Measurements from ENCODE around the gene IKZF1.

DNA sequence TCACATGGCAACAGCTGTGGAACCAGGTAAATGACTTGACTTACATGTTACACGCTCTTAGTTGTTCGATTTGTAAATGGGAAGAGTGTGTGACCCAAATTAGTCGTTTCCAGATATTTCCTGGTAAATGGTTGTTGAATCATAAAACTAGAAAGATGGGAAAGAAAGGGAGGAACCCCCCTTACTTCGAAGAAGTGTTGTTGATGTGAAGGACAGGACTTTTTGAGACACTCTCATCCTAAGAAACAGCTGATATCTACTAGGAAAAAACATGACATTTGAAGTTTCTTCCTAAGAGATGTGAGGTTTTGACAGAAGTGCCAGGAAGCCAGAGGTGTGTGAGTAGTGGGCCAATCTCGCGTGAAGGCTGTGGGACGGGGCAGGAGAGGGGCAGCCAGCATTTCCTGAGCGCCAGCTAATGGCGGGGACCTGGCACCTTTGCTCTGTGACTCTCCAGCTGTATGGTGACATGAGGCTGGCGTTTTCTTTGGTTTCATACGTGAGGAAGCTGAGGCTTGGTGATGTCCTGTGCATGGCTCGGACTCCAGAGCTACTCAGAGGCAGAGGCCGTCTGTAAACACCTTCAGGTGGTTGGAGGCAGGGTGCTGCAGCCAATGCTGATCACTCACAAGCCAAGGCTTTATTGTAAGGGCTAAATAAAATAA is 53.7 kb downstream of the IKZF1 start:
- TF ChIP-seq, protein P1, sequence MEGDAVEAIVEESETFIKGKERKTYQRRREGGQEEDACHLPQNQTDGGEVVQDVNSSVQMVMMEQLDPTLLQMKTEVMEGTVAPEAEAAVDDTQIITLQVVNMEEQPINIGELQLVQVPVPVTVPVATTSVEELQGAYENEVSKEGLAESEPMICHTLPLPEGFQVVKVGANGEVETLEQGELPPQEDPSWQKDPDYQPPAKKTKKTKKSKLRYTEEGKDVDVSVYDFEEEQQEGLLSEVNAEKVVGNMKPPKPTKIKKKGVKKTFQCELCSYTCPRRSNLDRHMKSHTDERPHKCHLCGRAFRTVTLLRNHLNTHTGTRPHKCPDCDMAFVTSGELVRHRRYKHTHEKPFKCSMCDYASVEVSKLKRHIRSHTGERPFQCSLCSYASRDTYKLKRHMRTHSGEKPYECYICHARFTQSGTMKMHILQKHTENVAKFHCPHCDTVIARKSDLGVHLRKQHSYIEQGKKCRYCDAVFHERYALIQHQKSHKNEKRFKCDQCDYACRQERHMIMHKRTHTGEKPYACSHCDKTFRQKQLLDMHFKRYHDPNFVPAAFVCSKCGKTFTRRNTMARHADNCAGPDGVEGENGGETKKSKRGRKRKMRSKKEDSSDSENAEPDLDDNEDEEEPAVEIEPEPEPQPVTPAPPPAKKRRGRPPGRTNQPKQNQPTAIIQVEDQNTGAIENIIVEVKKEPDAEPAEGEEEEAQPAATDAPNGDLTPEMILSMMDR (IDR thresholded peaks at IDR 0.05; ENCODE audit: insufficient read depth, low read length, poor library complexity, severe bottlenecking) = no peak
- no peak for TF ChIP-seq EZH2phosphoT487 (conservative IDR thresholded peaks at IDR 0.05; ENCODE audit: low read length)

Data from SU-DHL-6 (cell line).